ENCODE results near the gene SMIM23.

GRCh38 chr5:171785517-171785916, at the start of gene SMIM23:
- TF ChIP-seq POLR2AphosphoS5 (IDR thresholded peaks at IDR 0.05; ENCODE audit: low read depth) (no peak), CTCF (IDR thresholded peaks at IDR 0.05; ENCODE audit: insufficient read depth, low read length) (no peak)

Measured in HL-60 (cell line).